Choroid plexus epithelial cell (primary cell): ENCODE measurements around the gene TYK2.

Source experiments
- DNase-seq: peaks from one replicate; pipeline ENCODE4 v3.0.0-alpha.2; 2010; ENCODE audit warnings: low read depth
- H3K4me3 ChIP-seq: 2 replicates; pipeline ENCODE4 v1.5.1; 2011; ENCODE audit warnings: low read depth, mild to moderate bottlenecking, control low read depth, low read length, moderate library complexity
- CTCF ChIP-seq: conservative IDR thresholded peaks from 2 replicates; pipeline ENCODE4 v1.5.1; 2011; ENCODE audit warnings: low read depth, mild to moderate bottlenecking, control low read depth, inconsistent platforms, low read length, moderate library complexity

Gene TYK2

DNA sequence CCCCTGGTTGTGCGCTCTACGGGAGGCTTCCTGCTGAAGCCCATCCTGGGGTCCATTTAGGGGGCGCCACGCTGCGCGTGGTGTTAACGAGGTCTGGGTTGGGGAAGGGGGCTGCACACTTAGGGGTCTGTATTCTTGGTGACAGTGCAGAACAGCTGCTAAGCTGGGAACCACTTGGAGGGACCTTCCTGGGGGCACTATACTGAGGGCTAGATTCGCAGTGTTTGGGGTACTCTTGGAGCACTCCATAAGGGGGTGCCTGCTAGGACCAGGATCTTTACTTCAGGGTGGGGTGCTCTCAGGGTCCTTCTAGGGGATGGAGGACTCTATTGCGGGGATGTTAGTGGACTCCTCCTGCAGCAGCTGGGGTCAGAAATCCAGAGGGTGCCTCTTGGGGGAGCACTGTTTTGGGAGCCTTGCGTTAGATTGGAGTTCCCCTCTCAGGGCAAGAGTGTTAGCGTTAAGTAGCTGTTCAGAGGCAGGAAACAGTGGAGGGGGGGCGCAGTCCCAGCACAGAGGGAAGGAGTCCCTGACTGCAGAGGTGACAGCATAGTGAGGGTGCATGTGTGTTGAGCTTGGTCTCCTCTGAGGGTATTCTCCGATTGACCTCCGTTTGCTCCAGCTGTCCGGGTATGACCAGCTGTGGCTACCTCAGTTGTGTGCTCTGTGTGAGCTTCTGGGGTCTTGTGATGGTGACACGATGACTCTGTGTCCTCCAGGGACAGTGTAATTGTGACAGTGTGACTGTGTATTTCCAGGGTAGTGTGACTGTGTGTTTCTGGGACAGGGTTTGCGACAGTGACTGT lies 41.1 kb upstream of the TYK2 start:
- peak overlapping the region; percentile 65 for H3K4me3 ChIP-seq
- no peak for DNase-seq
- no peak for TF ChIP-seq CTCF

DNA sequence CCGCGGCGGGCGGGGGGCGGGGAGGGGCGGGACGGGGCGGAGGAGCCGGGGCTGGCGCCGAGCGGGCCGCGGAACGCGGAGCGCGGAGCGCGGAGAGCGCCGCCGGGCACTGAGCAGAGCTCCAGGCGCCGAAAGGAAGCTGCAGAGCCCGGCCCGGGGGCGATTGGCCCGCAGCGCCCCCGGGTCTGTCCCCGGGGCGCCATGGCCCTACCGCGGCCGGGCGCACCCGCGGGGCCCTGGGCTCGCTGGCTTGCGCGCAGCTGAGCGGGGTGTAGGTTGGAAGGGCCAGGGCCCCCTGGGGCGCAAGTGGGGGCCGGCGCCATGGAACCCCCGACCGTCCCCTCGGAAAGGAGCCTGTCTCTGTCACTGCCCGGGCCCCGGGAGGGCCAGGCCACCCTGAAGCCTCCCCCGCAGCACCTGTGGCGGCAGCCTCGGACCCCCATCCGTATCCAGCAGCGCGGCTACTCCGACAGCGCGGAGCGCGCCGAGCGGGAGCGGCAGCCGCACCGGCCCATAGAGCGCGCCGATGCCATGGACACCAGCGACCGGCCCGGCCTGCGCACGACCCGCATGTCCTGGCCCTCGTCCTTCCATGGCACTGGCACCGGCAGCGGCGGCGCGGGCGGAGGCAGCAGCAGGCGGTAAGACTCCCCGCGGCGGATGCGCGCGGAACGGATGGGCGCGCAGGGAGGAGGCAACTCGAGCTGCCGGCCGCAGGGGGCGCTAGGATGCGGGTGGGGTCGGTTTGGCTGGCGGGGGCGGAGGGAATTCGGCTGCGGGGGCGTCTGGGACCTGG lies 40.3 kb upstream of the TYK2 start, which contains the start of gene PDE4A:
TSS of gene PDE4A (plus strand) at position 95 of the 796 bp plus-strand sequence. CDS start at position 322, 227 bp downstream.
- peak; percentile 58 for TF ChIP-seq CTCF
- peak within 1 kb of the TSS; percentile 65 for H3K4me3 ChIP-seq
- peak; percentile 60 for DNase-seq

- no peak for TF ChIP-seq CTCF
- peak; percentile 94 for DNase-seq
- H3K4me3 ChIP-seq, result peak overlapping the region; percentile 65
Measured at GRCh38 chr19:10419646-10420443, 39.5 kb upstream of the TYK2 start.

GRCh38 chr19:10419200-10419645 lies 38.9 kb upstream of the TYK2 start:
- DNase-seq, result no peak
- TF ChIP-seq CTCF, result no peak
- H3K4me3 ChIP-seq, result peak overlapping the region; percentile 65

- peak; percentile 40 for TF ChIP-seq CTCF
- peak overlapping the region; percentile 65 for H3K4me3 ChIP-seq
- DNase-seq, result peak; percentile 29
Measured at GRCh38 chr19:10418485-10419199, 38.3 kb upstream of the TYK2 start.

GRCh38 chr19:10418235-10418484 lies 37.8 kb upstream of the TYK2 start:
- no peak for TF ChIP-seq CTCF
- H3K4me3 ChIP-seq, result no peak overlapping the region
- DNase-seq, result peak; percentile 38
